ENCODE results near the gene IFNA5. TPM values are rescaled to one million over a fixed set of nuclear protein-coding genes. Genes with fewer than 3 reads are reported as not detected.

The IFNA5 gene
- total and polyA plus RNA-seq, 2 of the 8 experiments (the other 6 are each of a cell fraction or from before 2014, with no cell fraction given), result not detected

DNA sequence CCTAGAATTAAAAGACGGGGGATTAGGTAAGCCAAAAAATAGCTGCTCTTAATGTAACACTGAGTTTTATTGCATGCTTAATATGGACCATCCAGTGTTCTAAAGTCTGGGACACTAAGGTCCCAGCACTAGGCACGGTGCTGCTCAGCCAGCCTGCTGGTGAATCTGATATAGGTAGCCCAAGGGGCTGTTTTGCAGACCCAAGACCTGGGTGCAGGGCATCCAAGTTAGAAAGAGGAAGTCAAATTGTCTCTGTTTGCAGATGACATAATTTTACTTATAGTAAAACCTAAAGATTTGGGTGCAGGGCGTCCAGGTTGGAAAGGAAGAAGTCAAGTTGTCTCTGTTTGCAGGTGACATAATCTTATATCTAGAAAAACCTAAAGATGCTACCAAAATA lies 17.8 kb downstream of the IFNA5 start:
- H4K20me1 ChIP-seq (replicated peaks in 1 of 2; ENCODE audit: control insufficient read depth in 1 of 2, insufficient read depth in 2 of 2, low read length in 2 of 2), result no peaks in the 10 kb centered on the region
- H3K18ac ChIP-seq (ENCODE audit: extremely low read depth, low read length), result no peak overlapping the region
- H3K23ac ChIP-seq (ENCODE audit: insufficient read length), result no peak overlapping the region
- no peak overlapping the region for H3K56ac ChIP-seq (replicated peaks; ENCODE audit: insufficient read length, low read depth, low read length)
- H3K79me2 ChIP-seq (ENCODE audit: control insufficient read depth in 1 of 2, insufficient read depth in 2 of 2, low read length in 2 of 2), result no peaks in the 10 kb centered on the region
- H3K27ac ChIP-seq (ENCODE audit: low read depth, low read length), result no peak overlapping the region
- H2BK20ac ChIP-seq (ENCODE audit: low read length), result no peak overlapping the region
- H3K23me2 ChIP-seq (ENCODE audit: low read depth, low read length), result no peaks in the 10 kb centered on the region
- DNase-seq (ENCODE audit: low read depth in 1 of 2, low spot score in 2 of 2) (no peak), FAIRE-seq (no peak)
- H2BK5ac ChIP-seq (ENCODE audit: low read depth, low read length), result no peak overlapping the region
- no peak overlapping the region for H2AFZ ChIP-seq (ENCODE audit: low read length)
- H3K27me3 ChIP-seq (replicated peaks in 1 of 4; ENCODE audit: control insufficient read depth in 3 of 4, extremely low read depth in 1 of 4, insufficient read depth in 3 of 4, low read length in 3 of 4), result no peaks in the 10 kb centered on the region
- 88% methylated on average over 3 of the region's 3 CpGs; no CpG with 5 or more reads in 1 of the 2 experiments for WGBS, 2 experiments (ENCODE audit: extremely low coverage in 1 of 2, insufficient coverage in 1 of 2, insufficient read length in 1 of 2, insufficient replicate concordance in 2 of 2, low coverage in 1 of 2, low lambda C conversion rate in 2 of 2, missing lambda C conversion rate in 1 of 2)
- no peak overlapping the region for H4K8ac ChIP-seq (ENCODE audit: extremely low read depth, insufficient read depth, low read length)
- no peak overlapping the region for H4K5ac ChIP-seq (ENCODE audit: insufficient read length, low read depth, low read length)
- POLR2A ChIA-PET (ENCODE audit: partially characterized antibody), result no interaction called here
- no peak overlapping the region for H4K91ac ChIP-seq (replicated peaks; ENCODE audit: insufficient read length, low read length)
- no peak overlapping the region for H3K4me3 ChIP-seq (ENCODE audit: extremely low read depth in 1 of 4, insufficient read depth in 2 of 4, low read depth in 3 of 4, low read length in 4 of 4)
- no peaks in the 10 kb centered on the region for H3K79me1 ChIP-seq (ENCODE audit: low read depth, low read length)
- H3K36me3 ChIP-seq (ENCODE audit: control insufficient read depth in 2 of 4, insufficient read depth in 4 of 4, low read length in 3 of 4), result no peaks in the 10 kb centered on the region
- H3K9ac ChIP-seq (replicated peaks in 1 of 4; ENCODE audit: extremely low read depth in 1 of 4, low read depth in 3 of 4, low read length in 3 of 4), result no peak overlapping the region
- no peak overlapping the region for H2BK12ac ChIP-seq (ENCODE audit: low read depth, low read length)
- no peak overlapping the region for H3K14ac ChIP-seq (ENCODE audit: insufficient read length)
- no peaks in the 10 kb centered on the region for H3K4me1 ChIP-seq (replicated peaks in 1 of 4; ENCODE audit: control insufficient read depth in 3 of 4, insufficient read depth in 4 of 4, low read length in 3 of 4)
- H3K4me2 ChIP-seq (ENCODE audit: insufficient read depth in 1 of 2, low read depth in 2 of 2, low read length in 2 of 2), result no peak overlapping the region
- H3K4ac ChIP-seq (replicated peaks; ENCODE audit: insufficient read length, low read depth, low read length), result no peak overlapping the region
- H3K9me3 ChIP-seq (ENCODE audit: insufficient read depth in 2 of 2, low read depth in 1 of 2, low read length in 1 of 2), result no peaks in the 10 kb centered on the region
- no peak overlapping the region for H2BK15ac ChIP-seq (ENCODE audit: low read length)
- no peak overlapping the region for H2AK5ac ChIP-seq (ENCODE audit: low read depth, low read length)
- CTCF ChIA-PET (ENCODE audit: partially characterized antibody), result no interaction called here
- no peak overlapping the region for H2BK120ac ChIP-seq (replicated peaks; ENCODE audit: low read depth, low read length)
- no peak for TF ChIP-seq CEBPB (IDR thresholded peaks at IDR 0.05; ENCODE audit: low read depth, low read length)
- TF ChIP-seq TEAD4 (IDR thresholded peaks at IDR 0.05; ENCODE audit: low read depth, low read length), result no peak
- TF ChIP-seq TAF1 (IDR thresholded peaks at IDR 0.05; ENCODE audit: low read depth, low read length), result no peak
- TF ChIP-seq KDM5A (IDR thresholded peaks at IDR 0.05; ENCODE audit: low read length), result no peak
- TF ChIP-seq JUN (IDR thresholded peaks at IDR 0.05; ENCODE audit: low read depth, low read length), result no peak
- TF ChIP-seq RNF2 (IDR thresholded peaks at IDR 0.05; ENCODE audit: borderline replicate concordance, low read depth, low read length, missing control alignments, poor library complexity, severe bottlenecking), result no peak
- TF ChIP-seq GABPA (IDR thresholded peaks at IDR 0.05; ENCODE audit: borderline replicate concordance, insufficient read depth, low read length), result no peak
- TF ChIP-seq HDAC2 (IDR thresholded peaks at IDR 0.05; ENCODE audit: borderline replicate concordance in 1 of 2, low read depth in 2 of 2, low read length in 2 of 2), result no peak
- TF ChIP-seq KDM1A (IDR thresholded peaks at IDR 0.05; ENCODE audit: borderline replicate concordance, low read length), result no peak
- TF ChIP-seq SIX5 (IDR thresholded peaks at IDR 0.05; ENCODE audit: low read depth, low read length), result no peak
- TF ChIP-seq, protein P1, sequence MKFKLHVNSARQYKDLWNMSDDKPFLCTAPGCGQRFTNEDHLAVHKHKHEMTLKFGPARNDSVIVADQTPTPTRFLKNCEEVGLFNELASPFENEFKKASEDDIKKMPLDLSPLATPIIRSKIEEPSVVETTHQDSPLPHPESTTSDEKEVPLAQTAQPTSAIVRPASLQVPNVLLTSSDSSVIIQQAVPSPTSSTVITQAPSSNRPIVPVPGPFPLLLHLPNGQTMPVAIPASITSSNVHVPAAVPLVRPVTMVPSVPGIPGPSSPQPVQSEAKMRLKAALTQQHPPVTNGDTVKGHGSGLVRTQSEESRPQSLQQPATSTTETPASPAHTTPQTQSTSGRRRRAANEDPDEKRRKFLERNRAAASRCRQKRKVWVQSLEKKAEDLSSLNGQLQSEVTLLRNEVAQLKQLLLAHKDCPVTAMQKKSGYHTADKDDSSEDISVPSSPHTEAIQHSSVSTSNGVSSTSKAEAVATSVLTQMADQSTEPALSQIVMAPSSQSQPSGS (IDR thresholded peaks at IDR 0.05; ENCODE audit: low read length), result no peak
- TF ChIP-seq GTF2F1 (IDR thresholded peaks at IDR 0.05; ENCODE audit: borderline replicate concordance, low read depth, low read length), result no peak
- TF ChIP-seq BACH1 (IDR thresholded peaks at IDR 0.05; ENCODE audit: low read length), result no peak
